Erythroblast (primary cell): ENCODE results near the gene FUT8.

ENCODE experiments used
- GATA1 ChIP-seq: IDR thresholded peaks from 2 replicates; pipeline ENCODE4 v1.6.1; 2011; ENCODE audit warnings: low read depth, mild to moderate bottlenecking, control low read depth, low read length, moderate library complexity
- POLR2A ChIP-seq: IDR thresholded peaks from 2 replicates; pipeline ENCODE4 v1.6.1; 2011; ENCODE audit warnings: mild to moderate bottlenecking, low read length

GRCh38 chr14:65585216-65585615 lies 172.7 kb downstream of the FUT8 start:
- TF ChIP-seq POLR2A: no peak
- TF ChIP-seq GATA1: no peak
